Transverse colon (tissue), 4 donors: ENCODE results near the gene CD5L.

Experiments
- POLR2A ChIP-seq: fragments of 450-650 bp; IDR thresholded peaks from one replicate; pipeline ENCODE4 v1.6.1; 2016; ENCODE audit warnings: antibody characterized with exemption, mild to moderate bottlenecking, moderate library complexity
- POLR2AphosphoS5 ChIP-seq, 3 donors: sonication (generic); formaldehyde crosslinking; IDR thresholded peaks; one replicate each; pipeline ENCODE4 v1.6.1; 2016; ENCODE audit warnings: antibody characterized with exemption in 3 of 3
- TF ChIP-seq, protein P1 (sequence below), 5 experiments: fragments of 200-600 bp in 3 of 5; fragments of 450-650 bp in 2 of 5; sonication (generic) in 3 of 5; IDR thresholded peaks; 1 replicate in 2 of 5; 2 replicates in 3 of 5; pipeline ENCODE4 v1.5.1; 2016 to 2017; ENCODE audit warnings: antibody characterized with exemption in 5 of 5, inconsistent platforms in 3 of 5, mild to moderate bottlenecking in 2 of 5, moderate library complexity in 1 of 5

DNA sequence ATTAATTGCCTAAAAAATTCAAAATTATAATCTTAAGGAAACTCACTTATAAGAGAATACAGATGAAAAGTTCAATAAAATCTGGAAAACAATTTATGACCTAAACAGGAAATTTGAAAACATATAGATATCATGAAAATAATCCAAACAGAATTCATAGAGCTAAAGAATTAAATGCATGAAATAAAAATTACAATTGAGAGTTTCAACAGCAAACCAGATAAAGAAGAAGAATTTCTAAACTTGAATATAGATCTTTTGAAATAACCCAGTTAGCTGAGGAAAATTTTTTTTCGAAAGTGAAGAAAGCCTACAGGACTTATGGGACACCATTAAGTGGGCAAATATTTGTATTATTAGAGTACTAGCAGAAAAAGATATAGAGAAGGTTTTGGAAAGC, 28.3 kb downstream of the CD5L start:
- TF ChIP-seq, protein P1, sequence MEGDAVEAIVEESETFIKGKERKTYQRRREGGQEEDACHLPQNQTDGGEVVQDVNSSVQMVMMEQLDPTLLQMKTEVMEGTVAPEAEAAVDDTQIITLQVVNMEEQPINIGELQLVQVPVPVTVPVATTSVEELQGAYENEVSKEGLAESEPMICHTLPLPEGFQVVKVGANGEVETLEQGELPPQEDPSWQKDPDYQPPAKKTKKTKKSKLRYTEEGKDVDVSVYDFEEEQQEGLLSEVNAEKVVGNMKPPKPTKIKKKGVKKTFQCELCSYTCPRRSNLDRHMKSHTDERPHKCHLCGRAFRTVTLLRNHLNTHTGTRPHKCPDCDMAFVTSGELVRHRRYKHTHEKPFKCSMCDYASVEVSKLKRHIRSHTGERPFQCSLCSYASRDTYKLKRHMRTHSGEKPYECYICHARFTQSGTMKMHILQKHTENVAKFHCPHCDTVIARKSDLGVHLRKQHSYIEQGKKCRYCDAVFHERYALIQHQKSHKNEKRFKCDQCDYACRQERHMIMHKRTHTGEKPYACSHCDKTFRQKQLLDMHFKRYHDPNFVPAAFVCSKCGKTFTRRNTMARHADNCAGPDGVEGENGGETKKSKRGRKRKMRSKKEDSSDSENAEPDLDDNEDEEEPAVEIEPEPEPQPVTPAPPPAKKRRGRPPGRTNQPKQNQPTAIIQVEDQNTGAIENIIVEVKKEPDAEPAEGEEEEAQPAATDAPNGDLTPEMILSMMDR (IDR thresholded peaks at IDR 0.05): no peak
- TF ChIP-seq POLR2AphosphoS5 (IDR thresholded peaks at IDR 0.05): no peak
- TF ChIP-seq POLR2A: no peak
